Urinary bladder (tissue), 4 donors: ENCODE measurements around the gene SIRPG. TPM values are rescaled to one million over a fixed set of nuclear protein-coding genes. Genes with fewer than 3 reads are reported as not detected.
"Not testable (repeated sequence)": the region's sequence is repeated elsewhere in the genome, so short reads cannot be mapped to it uniquely, and the experiment has no call there.

Source experiments
- DNase-seq: peaks from one replicate; pipeline ENCODE4 v3.0.0-alpha.2; 2015; ENCODE audit errors: extremely low spot score
- H3K27ac ChIP-seq: one replicate; pipeline ENCODE4 v1.5.1; 2013; ENCODE audit warnings: low read depth, mild to moderate bottlenecking, moderate library complexity
- H3K36me3 ChIP-seq: one replicate; pipeline ENCODE4 v1.6.1; 2013; ENCODE audit warnings: mild to moderate bottlenecking, moderate library complexity; ENCODE audit not compliant: insufficient read depth
- H3K4me1 ChIP-seq: one replicate; pipeline ENCODE4 v1.6.1; 2013; ENCODE audit warnings: mild to moderate bottlenecking, moderate library complexity; ENCODE audit not compliant: insufficient read depth
- H3K4me3 ChIP-seq: one replicate; pipeline ENCODE4 v1.5.1; 2013; ENCODE audit warnings: low read depth, low read length
- WGBS: extraction: QIAGEN DNeasy Blood & Tissue Kit; methylation state at CpG from one replicate; pipeline ENCODE4 v1.1.7; 2013; 5-methylcytosine and 5-hydroxymethylcytosine counted together
- polyA plus RNA-seq: library from polyadenylated mRNA; stranded (reverse); fragments of 200-250 nt; gene quantifications from one replicate; pipeline ENCODE4 v1.2.3, GENCODE V29; 2013
- total RNA-seq: library from RNA; depleted of rRNA; stranded (reverse); fragments of >200 nt; gene quantifications from one replicate; pipeline ENCODE4 v1.2.3, GENCODE V29; 2014
- donor health status: healthy with polysubstance abuse.
- donor health status: healthy.

The SIRPG gene
- total RNA-seq (not detected), polyA plus RNA-seq (0.49 TPM)

GRCh38 chr20:1657556-1658334, at the start of gene SIRPG:
Gene SIRPG (minus strand): TSS chr20:1657779. CDS start chr20:1657714, 65 bp downstream.
- H3K4me3 ChIP-seq: no peak within 1 kb of the TSS
- H3K4me1 ChIP-seq: no peaks in the 10 kb centered on the region
- H3K36me3 ChIP-seq: no peaks in the 10 kb centered on the region
- no peak within 1 kb of the TSS for H3K27ac ChIP-seq
- DNase-seq: no peak
- WGBS: 62% methylated on average over 5 of the region's 5 CpGs

- WGBS: 81% methylated on average over 13 of the region's 13 CpGs
- H3K36me3 ChIP-seq, DNase-seq, H3K27ac ChIP-seq, H3K4me1 ChIP-seq, H3K4me3 ChIP-seq: not testable (repeated sequence)
These were observed 49.3 kb upstream of the SIRPG start for GRCh38 chr20:1706887-1707286.

GRCh38 chr20:1706079-1706478, 48.5 kb upstream of the SIRPG start:
- Histone ChIP-seq H3K4me3 (no peak overlapping the region), H3K27ac (no peak overlapping the region), H3K4me1 (no peaks in the 10 kb centered on the region), H3K36me3 (no peaks in the 10 kb centered on the region)
- DNase-seq: no peak
- WGBS: 62% methylated on average over 1 of the region's 1 CpG

GRCh38 chr20:1702855-1703254, 45.3 kb upstream of the SIRPG start:
- Histone ChIP-seq H3K36me3 (no peaks in the 10 kb centered on the region), H3K4me1 (no peaks in the 10 kb centered on the region), H3K4me3 (no peak overlapping the region), H3K27ac (no peak overlapping the region)
- WGBS: 63% methylated on average over 2 of the region's 2 CpGs
- no peak for DNase-seq

- Histone ChIP-seq H3K36me3 (no peaks in the 10 kb centered on the region), H3K4me3 (no peak overlapping the region), H3K4me1 (no peaks in the 10 kb centered on the region), H3K27ac (no peak overlapping the region)
- WGBS: 69% methylated on average over 2 of the region's 2 CpGs
- no peak for DNase-seq
These were observed 44.7 kb upstream of the SIRPG start for GRCh38 chr20:1702328-1702727.

GRCh38 chr20:1700990-1701389, 43.4 kb upstream of the SIRPG start:
- Histone ChIP-seq H3K4me1 (no peaks in the 10 kb centered on the region), H3K36me3 (no peaks in the 10 kb centered on the region), H3K27ac (no peak overlapping the region), H3K4me3 (no peak overlapping the region)
- DNase-seq: no peak
- WGBS: 59% methylated on average over 1 of the region's 1 CpG

GRCh38 chr20:1697592-1697991, 40.0 kb upstream of the SIRPG start:
- 79% methylated on average over 2 of the region's 2 CpGs for WGBS
- H3K27ac ChIP-seq: no peak overlapping the region
- H3K4me3 ChIP-seq: no peak overlapping the region
- H3K4me1 ChIP-seq: no peaks in the 10 kb centered on the region
- no peaks in the 10 kb centered on the region for H3K36me3 ChIP-seq
- DNase-seq: no peak

- no peak overlapping the region for H3K4me3 ChIP-seq
- WGBS: 66% methylated on average over 7 of the region's 7 CpGs
- no peaks in the 10 kb centered on the region for H3K36me3 ChIP-seq
- no peak overlapping the region for H3K27ac ChIP-seq
- no peaks in the 10 kb centered on the region for H3K4me1 ChIP-seq
- DNase-seq: no peak
These were observed 39.1 kb upstream of the SIRPG start for GRCh38 chr20:1696521-1697209.

GRCh38 chr20:1694672-1695071, 37.1 kb upstream of the SIRPG start:
- WGBS: 74% methylated on average over 3 of the region's 3 CpGs
- Histone ChIP-seq H3K4me1 (no peaks in the 10 kb centered on the region), H3K4me3 (no peak overlapping the region), H3K27ac (no peak overlapping the region), H3K36me3 (no peaks in the 10 kb centered on the region)
- DNase-seq: no peak

GRCh38 chr20:1693427-1693826, 35.8 kb upstream of the SIRPG start:
- no peak overlapping the region for H3K27ac ChIP-seq
- H3K36me3 ChIP-seq: no peaks in the 10 kb centered on the region
- DNase-seq: no peak
- no peaks in the 10 kb centered on the region for H3K4me1 ChIP-seq
- WGBS: 30% methylated on average over 1 of the region's 1 CpG
- H3K4me3 ChIP-seq: no peak overlapping the region

- Histone ChIP-seq H3K27ac (no peak overlapping the region), H3K4me1 (no peaks in the 10 kb centered on the region), H3K36me3 (no peaks in the 10 kb centered on the region), H3K4me3 (no peak overlapping the region)
- no peak for DNase-seq
- WGBS: 73% methylated on average over 3 of the region's 3 CpGs
These were observed 32.1 kb upstream of the SIRPG start for GRCh38 chr20:1689721-1690120.

- Histone ChIP-seq H3K27ac (no peak overlapping the region), H3K4me1 (no peaks in the 10 kb centered on the region), H3K36me3 (no peaks in the 10 kb centered on the region), H3K4me3 (no peak overlapping the region)
- 72% methylated on average over 4 of the region's 4 CpGs for WGBS
- DNase-seq: no peak
These were observed 31.4 kb upstream of the SIRPG start for GRCh38 chr20:1688886-1689538.

- no peak overlapping the region for H3K27ac ChIP-seq
- DNase-seq: no peak
- H3K36me3 ChIP-seq: no peaks in the 10 kb centered on the region
- no peak overlapping the region for H3K4me3 ChIP-seq
- H3K4me1 ChIP-seq: no peaks in the 10 kb centered on the region
These were observed 29.5 kb upstream of the SIRPG start for GRCh38 chr20:1687053-1687452.
